SK-N-SH treated with all-trans-retinoic acid at 6 μM for 48 hours (cell line): ENCODE data around the gene CTNNA3.

Source experiments
- ATAC-seq: fragments of 200-7000 bp; cut with Tn5 transposase; 3 replicates; pipeline ENCODE4 v1.9.1; 2020; ENCODE audit warnings: mild to moderate bottlenecking, moderate library complexity
- ARNTL ChIP-seq: fragments of 450-650 bp; formaldehyde crosslinking; IDR thresholded peaks from 2 replicates; pipeline ENCODE4 v1.5.0; 2020; ENCODE audit warnings: low read depth, mild to moderate bottlenecking, moderate library complexity, borderline replicate concordance
- BACH2 ChIP-seq: fragments of 250-450 bp; sonication (Bioruptor Pico); IDR thresholded peaks from 2 replicates; pipeline ENCODE4 v1.9.0; 2021; ENCODE audit warnings: mild to moderate bottlenecking, borderline replicate concordance
- CREB5 ChIP-seq: fragments of 250-450 bp; sonication (Bioruptor Pico); IDR thresholded peaks from 2 replicates; pipeline ENCODE4 v1.5.1; 2020; ENCODE audit warnings: low read depth, mild to moderate bottlenecking, moderate library complexity
- CSDC2 ChIP-seq: fragments of 250-450 bp; sonication (Bioruptor Pico); IDR thresholded peaks from 2 replicates; pipeline ENCODE4 v1.5.0; 2020; ENCODE audit warnings: mild to moderate bottlenecking, moderate library complexity
- CSRNP3 ChIP-seq: fragments of 250-450 bp; sonication (Bioruptor Pico); IDR thresholded peaks from 2 replicates; pipeline ENCODE4 v1.5.1; 2021; ENCODE audit warnings: mild to moderate bottlenecking, moderate library complexity
- ESRRG ChIP-seq: fragments of 250-450 bp; sonication (Bioruptor Pico); IDR thresholded peaks from 2 replicates; pipeline ENCODE4 v1.6.1; 2021; ENCODE audit warnings: mild to moderate bottlenecking
- GLIS3 ChIP-seq: fragments of 250-450 bp; sonication (Bioruptor Pico); IDR thresholded peaks from 2 replicates; pipeline ENCODE4 v1.5.0; 2020; ENCODE audit warnings: mild to moderate bottlenecking, moderate library complexity
- ISL1 ChIP-seq: fragments of 250-450 bp; sonication (Bioruptor Pico); IDR thresholded peaks from 2 replicates; pipeline ENCODE4 v2.1.2; 2022; ENCODE audit warnings: mild to moderate bottlenecking, moderate library complexity
- OSR1 ChIP-seq: fragments of 250-450 bp; sonication (Bioruptor Pico); IDR thresholded peaks from 2 replicates; pipeline ENCODE4 v1.8.0; 2022; ENCODE audit warnings: moderate library complexity, mild to moderate bottlenecking, inconsistent platforms
- PATZ1 ChIP-seq: fragments of 250-450 bp; sonication (Bioruptor Pico); IDR thresholded peaks from 2 replicates; pipeline ENCODE4 v1.8.0; 2020; ENCODE audit warnings: mild to moderate bottlenecking, moderate library complexity, borderline replicate concordance
- PPARA ChIP-seq: fragments of 250-450 bp; sonication (Bioruptor Pico); IDR thresholded peaks from 2 replicates; pipeline ENCODE4 v1.5.0; 2020; ENCODE audit warnings: mild to moderate bottlenecking, borderline replicate concordance
- RARB ChIP-seq: fragments of 250-450 bp; sonication (Bioruptor Pico); IDR thresholded peaks from 2 replicates; pipeline ENCODE4 v1.8.0; 2021; ENCODE audit warnings: mild to moderate bottlenecking, moderate library complexity
- SNAI2 ChIP-seq: fragments of 250-450 bp; sonication (Bioruptor Pico); IDR thresholded peaks from 2 replicates; pipeline ENCODE4 v1.5.0; 2020; ENCODE audit warnings: mild to moderate bottlenecking, moderate library complexity
- TCF4 ChIP-seq: fragments of 250-450 bp; sonication (Bioruptor Pico); IDR thresholded peaks from 2 replicates; pipeline ENCODE4 v1.8.0; 2021; ENCODE audit warnings: mild to moderate bottlenecking, moderate library complexity, borderline replicate concordance
- TOX ChIP-seq: fragments of 250-450 bp; sonication (Bioruptor Pico); IDR thresholded peaks from 2 replicates; pipeline ENCODE4 v1.8.0; 2021; ENCODE audit warnings: mild to moderate bottlenecking, moderate library complexity, borderline replicate concordance
- TSHZ2 ChIP-seq: fragments of 250-450 bp; sonication (Bioruptor Pico); IDR thresholded peaks from 2 replicates; pipeline ENCODE4 v1.5.0; 2020; ENCODE audit warnings: mild to moderate bottlenecking, moderate library complexity
- ZC3H10 ChIP-seq: fragments of 250-450 bp; sonication (Bioruptor Pico); IDR thresholded peaks from 2 replicates; pipeline ENCODE4 v1.5.1; 2021; ENCODE audit warnings: mild to moderate bottlenecking, moderate library complexity
- ZFP3 ChIP-seq: fragments of 250-450 bp; sonication (Bioruptor Pico); IDR thresholded peaks from 2 replicates; pipeline ENCODE4 v1.5.0; 2020; ENCODE audit warnings: mild to moderate bottlenecking, moderate library complexity
- ZFP30 ChIP-seq: fragments of 450-650 bp; formaldehyde crosslinking; IDR thresholded peaks from 2 replicates; pipeline ENCODE4 v1.5.0; 2022; ENCODE audit warnings: mild to moderate bottlenecking, moderate library complexity
- ZNF565 ChIP-seq: fragments of 450-650 bp; formaldehyde crosslinking; conservative IDR thresholded peaks from 2 replicates; pipeline ENCODE4 v1.5.0; 2020; ENCODE audit warnings: low read depth, mild to moderate bottlenecking, moderate library complexity
- ZNF70 ChIP-seq: fragments of 450-650 bp; formaldehyde crosslinking; IDR thresholded peaks from 2 replicates; pipeline ENCODE4 v1.5.0; 2020; ENCODE audit warnings: mild to moderate bottlenecking, moderate library complexity
- ZNF8 ChIP-seq: fragments of 450-650 bp; formaldehyde crosslinking; IDR thresholded peaks from 2 replicates; pipeline ENCODE4 v1.5.0; 2020; ENCODE audit warnings: mild to moderate bottlenecking, moderate library complexity
- TF ChIP-seq, protein P1 (sequence below): fragments of 250-450 bp; sonication (Bioruptor Pico); IDR thresholded peaks from 2 replicates; pipeline ENCODE4 v1.8.0; 2021; ENCODE audit warnings: low read depth, mild to moderate bottlenecking, moderate library complexity, borderline replicate concordance

The CTNNA3 gene

GRCh38 chr10:67282871-67283270, 413.1 kb downstream of the CTNNA3 start (continued):
- no peak for TF ChIP-seq ZC3H10 (CRISPR knock-in tag)

DNA sequence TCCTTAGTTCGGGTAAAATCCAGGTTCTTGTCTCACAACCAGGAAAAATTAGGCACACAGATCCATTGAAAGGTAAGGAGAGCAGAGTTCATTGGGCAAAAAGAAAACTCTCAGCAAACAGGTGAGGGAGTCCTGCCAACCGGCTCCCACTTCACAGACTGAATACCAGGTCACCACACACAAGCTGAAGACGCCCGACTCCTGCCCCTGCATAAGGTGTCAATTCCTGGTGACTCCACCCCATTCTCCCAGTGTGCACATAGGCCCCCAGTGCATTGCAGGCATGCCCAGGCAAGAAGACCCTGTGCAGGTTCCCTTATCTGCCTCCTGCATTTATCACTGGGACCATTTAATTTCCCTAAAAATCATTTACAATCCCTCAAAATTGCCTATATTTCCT, 415.6 kb downstream of the CTNNA3 start:
- TF ChIP-seq PPARA: no peak
- no peak for TF ChIP-seq ZNF8 (CRISPR knock-in tag)
- TF ChIP-seq BACH2: no peak
- no peak for TF ChIP-seq OSR1 (CRISPR knock-in tag)
- no peak for TF ChIP-seq PATZ1 (CRISPR knock-in tag)
- no peak for TF ChIP-seq TSHZ2 (CRISPR knock-in tag)
- TF ChIP-seq, protein P1, sequence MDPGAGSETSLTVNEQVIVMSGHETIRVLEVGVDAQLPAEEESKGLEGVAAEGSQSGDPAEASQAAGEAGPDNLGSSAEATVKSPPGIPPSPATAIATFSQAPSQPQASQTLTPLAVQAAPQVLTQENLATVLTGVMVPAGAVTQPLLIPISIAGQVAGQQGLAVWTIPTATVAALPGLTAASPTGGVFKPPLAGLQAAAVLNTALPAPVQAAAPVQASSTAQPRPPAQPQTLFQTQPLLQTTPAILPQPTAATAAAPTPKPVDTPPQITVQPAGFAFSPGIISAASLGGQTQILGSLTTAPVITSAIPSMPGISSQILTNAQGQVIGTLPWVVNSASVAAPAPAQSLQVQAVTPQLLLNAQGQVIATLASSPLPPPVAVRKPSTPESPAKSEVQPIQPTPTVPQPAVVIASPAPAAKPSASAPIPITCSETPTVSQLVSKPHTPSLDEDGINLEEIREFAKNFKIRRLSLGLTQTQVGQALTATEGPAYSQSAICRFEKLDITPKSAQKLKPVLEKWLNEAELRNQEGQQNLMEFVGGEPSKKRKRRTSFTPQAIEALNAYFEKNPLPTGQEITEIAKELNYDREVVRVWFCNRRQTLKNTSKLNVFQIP: no peak
- no peak for TF ChIP-seq TCF4 (CRISPR knock-in tag)
- no peak for TF ChIP-seq ARNTL
- TF ChIP-seq SNAI2: no peak
- TF ChIP-seq ZFP3: no peak
- no peak for TF ChIP-seq ESRRG
- TF ChIP-seq ISL1: no peak
- no peak for TF ChIP-seq CSRNP3
- TF ChIP-seq CSDC2 (CRISPR knock-in tag): no peak
- TF ChIP-seq GLIS3 (CRISPR knock-in tag): no peak
- no peak for TF ChIP-seq ZNF70 (CRISPR knock-in tag)
- no peak for TF ChIP-seq ZFP30
- no peak for TF ChIP-seq CREB5 (CRISPR knock-in tag)
- no peak for TF ChIP-seq TOX (CRISPR knock-in tag)
- no peak for ATAC-seq

DNA sequence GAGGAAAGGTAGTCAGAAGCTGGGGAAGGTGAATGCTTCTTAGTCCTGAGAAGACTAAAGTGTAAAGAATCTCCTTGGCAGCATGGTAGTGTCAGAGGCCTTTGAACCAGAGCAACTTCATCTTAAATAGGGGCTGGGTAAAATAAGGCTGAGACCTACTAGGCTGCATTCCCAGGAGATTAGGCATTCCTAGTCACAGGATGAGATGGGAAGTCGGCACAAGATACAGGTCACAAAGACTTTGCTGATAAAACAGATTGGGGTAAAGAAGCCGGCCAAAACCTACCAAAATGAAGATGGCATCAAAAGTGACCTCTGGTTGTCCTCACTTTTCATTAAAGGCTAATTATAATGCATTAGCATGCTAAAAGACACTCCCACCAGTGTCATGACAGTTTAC, 418.6 kb downstream of the CTNNA3 start:
- no peak for TF ChIP-seq PPARA
- TF ChIP-seq ZNF565 (CRISPR knock-in tag): no peak
- TF ChIP-seq CSDC2 (CRISPR knock-in tag): no peak
- TF ChIP-seq ZNF70 (CRISPR knock-in tag): no peak
- no peak for TF ChIP-seq RARB (CRISPR knock-in tag)
- no peak for ATAC-seq

DNA sequence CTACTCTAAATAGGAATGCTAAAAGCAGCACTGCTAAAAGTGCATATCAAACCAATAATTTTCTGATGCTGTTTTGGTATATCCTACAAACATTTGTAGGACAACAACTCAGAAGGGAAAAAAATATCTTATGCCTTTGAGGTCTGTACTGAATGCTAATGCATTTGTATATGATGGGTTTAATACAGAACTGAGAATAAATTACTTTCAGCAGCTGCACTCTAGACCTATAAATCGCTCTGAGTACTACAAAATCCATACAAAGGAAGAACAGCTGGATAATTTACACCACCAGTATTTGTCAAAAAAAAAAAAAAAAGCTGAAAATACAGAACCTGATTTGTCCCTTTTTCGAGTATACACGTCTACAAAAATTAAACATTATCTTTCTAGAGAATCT, 426.2 kb downstream of the CTNNA3 start:
- ATAC-seq: no peak
- no peak for TF ChIP-seq TOX (CRISPR knock-in tag)
- no peak for TF ChIP-seq GLIS3 (CRISPR knock-in tag)
- TF ChIP-seq ZNF565 (CRISPR knock-in tag): no peak
- no peak for TF ChIP-seq ESRRG
- TF ChIP-seq TCF4 (CRISPR knock-in tag): no peak
- TF ChIP-seq SNAI2: no peak
- no peak for TF ChIP-seq ZC3H10 (CRISPR knock-in tag)
- no peak for TF ChIP-seq CREB5 (CRISPR knock-in tag)
- TF ChIP-seq, protein P1: no peak
- no peak for TF ChIP-seq OSR1 (CRISPR knock-in tag)
- no peak for TF ChIP-seq PATZ1 (CRISPR knock-in tag)
- no peak for TF ChIP-seq ZNF8 (CRISPR knock-in tag)
